ENCODE data around the gene MSANTD2.
A peak's percentile ranks its signal among the peaks of the same experiment; 100 is the strongest.

The MSANTD2 gene

GRCh38 chr11:124800226-124800929, at the start of gene MSANTD2:
Gene MSANTD2 (minus strand): TSS chr11:124800406. CDS start chr11:124800380, 26 bp downstream.
- H3K27ac Mint-ChIP-seq, result peak within 1 kb of the TSS; percentile 96
- peaks cover 4 to 6% of the 10 kb centered on the region in 2 donors for H3K36me3 Mint-ChIP-seq
- H3K9me3 Mint-ChIP-seq, result no peaks in the 10 kb centered on the region
- peak; percentile 94 to 96 for ATAC-seq (replicated peaks)
- H3K4me3 Mint-ChIP-seq, result peak within 1 kb of the TSS; percentile 89 to 94
- peaks cover 0 to 8% of the 10 kb centered on the region in 2 donors for H3K27me3 Mint-ChIP-seq
- H3K4me1 Mint-ChIP-seq, result peaks cover 9 to 17% of the 10 kb centered on the region in 2 donors
- peak; percentile 81 for DNase-seq

DNA sequence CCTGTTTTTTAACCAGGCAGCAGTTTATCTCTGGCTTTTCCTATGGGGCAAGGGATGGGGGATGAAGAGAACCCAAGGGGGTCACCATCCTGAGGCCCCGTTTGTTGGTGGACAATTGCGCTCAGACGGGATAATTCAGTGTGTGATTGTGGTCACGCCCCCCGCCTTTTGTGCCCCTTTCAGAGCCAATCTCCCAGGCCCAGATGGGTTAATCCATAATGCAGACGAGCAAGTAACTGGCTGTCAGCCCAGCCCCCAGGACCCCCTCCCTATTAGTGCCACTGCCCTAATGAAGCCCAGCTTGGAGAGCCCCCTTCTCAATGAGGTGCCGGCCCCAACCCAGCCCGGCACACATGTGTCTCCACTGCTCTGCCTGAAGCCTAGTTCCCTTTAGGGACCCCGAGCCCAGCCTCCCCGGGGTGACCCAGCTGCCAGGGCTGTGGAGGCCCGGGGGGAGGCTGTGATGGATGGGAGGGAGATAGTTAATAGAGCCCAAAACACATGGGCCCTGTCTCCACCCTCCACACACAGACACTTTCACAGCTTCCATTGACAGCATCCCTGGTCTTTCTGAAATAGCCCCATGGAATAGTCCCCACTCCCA, 46.0 kb upstream of the MSANTD2 start:
- no peak overlapping the region for H3K4me3 Mint-ChIP-seq
- H3K36me3 Mint-ChIP-seq, result no peaks in the 10 kb centered on the region
- peaks cover 3 to 7% of the 10 kb centered on the region in 2 donors for H3K4me1 Mint-ChIP-seq
- no peak overlapping the region for H3K27ac Mint-ChIP-seq
- H3K9me3 Mint-ChIP-seq, result no peaks in the 10 kb centered on the region
- DNase-seq (no peak), ATAC-seq (replicated peaks) (no peak)
- H3K27me3 Mint-ChIP-seq, result peaks cover 85 to 93% of the 10 kb centered on the region in 2 donors

DNA sequence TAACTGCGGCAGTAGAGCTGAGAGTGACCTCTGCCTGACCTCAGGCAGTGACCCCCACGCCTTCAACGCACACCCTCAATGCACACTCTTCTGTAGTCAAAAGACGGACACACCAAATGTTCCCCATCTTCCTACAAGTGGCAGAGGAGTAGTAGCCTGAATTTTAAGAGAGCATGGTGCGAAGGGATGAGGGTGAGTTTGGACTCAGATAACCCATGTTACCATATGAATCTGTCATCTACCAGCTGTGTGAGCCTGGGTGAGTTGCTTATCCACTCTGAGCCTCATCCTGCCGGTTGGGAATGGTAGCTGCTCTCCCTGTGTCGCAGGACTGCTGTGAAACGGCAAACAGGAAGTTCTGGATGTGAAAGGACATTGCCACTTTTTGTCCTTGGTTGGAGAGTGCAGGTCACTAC, 44.5 kb upstream of the MSANTD2 start:
- Mint-ChIP-seq H3K27me3 (peaks cover 88 to 95% of the 10 kb centered on the region in 2 donors), H3K36me3 (no peaks in the 10 kb centered on the region)
- no peak for ATAC-seq (replicated peaks)

DNA sequence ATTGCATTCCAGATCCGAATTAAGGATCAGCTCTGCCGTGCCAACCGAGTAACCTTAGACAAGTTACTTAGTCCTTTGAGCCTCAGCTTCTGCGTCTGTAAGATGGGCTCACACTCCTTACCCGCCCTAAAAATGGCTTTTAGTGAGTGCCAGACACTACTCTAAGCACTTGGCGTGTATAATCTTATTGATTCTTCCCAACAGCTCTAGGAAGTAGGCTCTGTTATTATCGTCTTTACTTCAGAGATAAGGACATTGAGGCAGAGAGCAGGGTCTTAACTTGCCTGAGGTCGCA, 43.4 kb upstream of the MSANTD2 start:
- peaks cover 87 to 99% of the 10 kb centered on the region in 2 donors for H3K27me3 Mint-ChIP-seq
- peaks cover 0 to 2% of the 10 kb centered on the region in 2 donors for H3K9me3 Mint-ChIP-seq
- DNase-seq (no peak), ATAC-seq (replicated peaks) (no peak)
- H3K4me1 Mint-ChIP-seq, result peaks cover 8 to 21% of the 10 kb centered on the region in 2 donors
- peak overlapping the region; percentile 76 for H3K27ac Mint-ChIP-seq
- H3K36me3 Mint-ChIP-seq, result no peaks in the 10 kb centered on the region
- H3K4me3 Mint-ChIP-seq, result no peak overlapping the region

More for the DNA sequence above, 44.5 kb upstream of the MSANTD2 start:
- Mint-ChIP-seq H3K4me1 (peaks cover 8 to 15% of the 10 kb centered on the region in 2 donors), H3K4me3 (no peak overlapping the region), H3K27ac (no peak overlapping the region), H3K9me3 (peaks cover 0 to 2% of the 10 kb centered on the region in 2 donors)
- no peak for DNase-seq

GRCh38 chr11:124842305-124842704, 42.1 kb upstream of the MSANTD2 start:
- H3K9me3 Mint-ChIP-seq, result peaks cover 0 to 2% of the 10 kb centered on the region in 2 donors
- H3K27ac Mint-ChIP-seq, result no peak overlapping the region
- DNase-seq (no peak), ATAC-seq (replicated peaks) (no peak)
- no peak overlapping the region for H3K4me3 Mint-ChIP-seq
- peaks cover 8 to 25% of the 10 kb centered on the region in 2 donors for H3K4me1 Mint-ChIP-seq
- no peaks in the 10 kb centered on the region for H3K36me3 Mint-ChIP-seq
- peaks cover 82 to 99% of the 10 kb centered on the region in 2 donors for H3K27me3 Mint-ChIP-seq

- Mint-ChIP-seq H3K36me3 (no peaks in the 10 kb centered on the region), H3K9me3 (peaks cover 0 to 2% of the 10 kb centered on the region in 2 donors), H3K4me3 (no peak overlapping the region), H3K27me3 (peaks cover 82 to 94% of the 10 kb centered on the region in 2 donors), H3K4me1 (peaks cover 8 to 30% of the 10 kb centered on the region in 2 donors), H3K27ac (no peak overlapping the region)
- ATAC-seq (replicated peaks) (no peak), DNase-seq (no peak)
Measured at GRCh38 chr11:124841840-124842239, 41.6 kb upstream of the MSANTD2 start.

DNA sequence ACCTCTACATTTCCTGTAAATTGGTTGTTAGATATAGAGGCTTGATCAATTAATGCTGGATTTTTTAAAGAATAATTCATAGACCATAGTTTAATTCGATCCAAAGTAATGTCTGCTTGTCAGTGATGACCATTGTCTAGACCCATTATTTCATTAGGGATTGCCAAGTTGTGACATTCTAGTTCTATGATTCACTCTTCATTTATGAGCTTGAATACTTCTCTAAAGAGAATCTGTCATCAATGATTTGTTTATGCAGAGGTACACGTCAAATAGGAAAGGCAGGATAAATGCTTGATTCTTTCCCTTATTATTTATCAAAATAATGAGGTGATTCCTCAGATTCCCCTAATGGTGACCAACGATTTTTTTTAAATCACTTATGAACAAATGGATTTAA, 41.0 kb upstream of the MSANTD2 start:
- peaks cover 11 to 35% of the 10 kb centered on the region in 2 donors for H3K4me1 Mint-ChIP-seq
- H3K36me3 Mint-ChIP-seq, result no peaks in the 10 kb centered on the region
- ATAC-seq (replicated peaks) (no peak), DNase-seq (no peak)
- no peak overlapping the region for H3K4me3 Mint-ChIP-seq
- H3K9me3 Mint-ChIP-seq, result peaks cover 0 to 2% of the 10 kb centered on the region in 2 donors
- no peak overlapping the region for H3K27ac Mint-ChIP-seq
- peaks cover 79 to 88% of the 10 kb centered on the region in 2 donors for H3K27me3 Mint-ChIP-seq

DNA sequence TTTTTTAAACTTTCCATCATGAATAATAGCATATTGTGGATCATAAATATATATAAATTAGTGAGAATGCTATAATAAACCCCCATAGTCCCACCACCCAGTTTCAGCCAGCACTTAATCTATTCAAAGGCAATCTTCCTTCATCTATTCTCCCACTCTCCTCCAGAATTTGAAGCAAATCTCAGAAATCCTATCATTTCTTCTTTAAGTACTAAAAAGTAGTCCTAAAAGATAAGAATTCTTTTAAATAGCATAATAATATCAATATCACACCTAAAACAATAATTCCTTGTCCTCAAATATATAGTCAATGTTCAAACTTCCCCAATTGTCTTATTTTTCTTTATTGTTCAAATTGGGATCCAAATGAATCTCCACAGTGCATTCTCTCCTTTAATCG, 40.5 kb upstream of the MSANTD2 start:
- no peak for DNase-seq
- no peak for ATAC-seq (replicated peaks)
- H3K4me1 Mint-ChIP-seq, result peaks cover 11 to 38% of the 10 kb centered on the region in 2 donors
- peaks cover 77 to 82% of the 10 kb centered on the region in 2 donors for H3K27me3 Mint-ChIP-seq
- peaks cover 0 to 2% of the 10 kb centered on the region in 2 donors for H3K9me3 Mint-ChIP-seq
- H3K36me3 Mint-ChIP-seq, result no peaks in the 10 kb centered on the region
- H3K27ac Mint-ChIP-seq, result no peak overlapping the region
- H3K4me3 Mint-ChIP-seq, result no peak overlapping the region

GRCh38 chr11:124839972-124840621, 39.9 kb upstream of the MSANTD2 start:
- Mint-ChIP-seq H3K4me1 (peaks cover 11 to 38% of the 10 kb centered on the region in 2 donors), H3K4me3 (peak overlapping the region; percentile 53 to 67), H3K27ac (peak overlapping the region; percentile 59), H3K9me3 (peaks cover 0 to 2% of the 10 kb centered on the region in 2 donors), H3K27me3 (peaks cover 71 to 77% of the 10 kb centered on the region in 2 donors), H3K36me3 (no peaks in the 10 kb centered on the region)
- no peak for ATAC-seq (replicated peaks)
- no peak for DNase-seq

DNA sequence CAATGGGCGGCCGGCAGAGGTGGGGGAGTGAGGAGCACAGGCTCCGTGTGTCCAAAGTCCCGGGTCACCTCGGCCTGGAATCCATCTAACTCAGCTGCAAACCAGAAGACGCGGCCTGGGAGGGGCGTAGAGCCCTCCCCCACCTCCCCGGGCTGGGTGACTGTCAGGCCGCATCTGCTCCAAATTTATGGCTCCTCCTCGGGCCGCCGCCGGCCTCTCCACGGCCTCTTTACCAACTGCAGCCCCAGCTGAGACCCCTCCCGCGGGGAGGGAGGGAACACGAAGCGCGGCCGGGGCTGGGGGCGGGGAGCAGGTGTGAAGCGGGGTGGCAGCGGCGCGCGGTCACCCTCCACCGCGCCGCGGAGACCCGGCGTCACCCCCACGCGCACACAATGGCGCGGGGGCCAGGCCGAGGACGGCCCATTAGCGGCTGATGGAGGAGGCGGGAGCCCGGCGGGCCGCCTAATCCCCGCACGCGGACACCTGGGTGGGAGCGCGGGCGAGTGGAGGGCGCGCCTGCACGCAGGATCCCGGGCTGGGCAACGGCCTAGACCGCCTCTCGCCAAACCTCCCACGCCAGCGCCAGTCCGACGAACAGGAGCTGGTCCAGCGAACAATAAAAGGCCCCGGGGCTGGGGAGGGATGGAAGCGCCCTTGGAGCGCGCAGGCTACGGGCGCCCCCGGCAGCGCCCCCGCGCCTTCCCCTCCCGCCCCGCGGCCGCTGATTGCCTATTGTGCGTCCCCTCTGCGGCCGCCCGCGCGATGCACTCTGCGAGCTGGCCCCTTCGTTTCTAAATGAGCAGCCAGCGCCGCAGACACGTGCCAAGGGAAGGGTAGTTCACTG, 39.1 kb upstream of the MSANTD2 start:
- Mint-ChIP-seq H3K27ac (peak overlapping the region; percentile 31), H3K27me3 (peaks cover 63 to 69% of the 10 kb centered on the region in 2 donors), H3K4me1 (peaks cover 11 to 38% of the 10 kb centered on the region in 2 donors), H3K4me3 (peak overlapping the region; percentile 67 to 69), H3K36me3 (no peaks in the 10 kb centered on the region), H3K9me3 (peaks cover 0 to 2% of the 10 kb centered on the region in 2 donors)
- no peak for DNase-seq
- ATAC-seq (replicated peaks), result peak in 1 of 2 donors; percentile 13

GRCh38 chr11:124838805-124839127, 38.6 kb upstream of the MSANTD2 start:
- H3K27me3 Mint-ChIP-seq, result peaks cover 59 to 63% of the 10 kb centered on the region in 2 donors

DNA sequence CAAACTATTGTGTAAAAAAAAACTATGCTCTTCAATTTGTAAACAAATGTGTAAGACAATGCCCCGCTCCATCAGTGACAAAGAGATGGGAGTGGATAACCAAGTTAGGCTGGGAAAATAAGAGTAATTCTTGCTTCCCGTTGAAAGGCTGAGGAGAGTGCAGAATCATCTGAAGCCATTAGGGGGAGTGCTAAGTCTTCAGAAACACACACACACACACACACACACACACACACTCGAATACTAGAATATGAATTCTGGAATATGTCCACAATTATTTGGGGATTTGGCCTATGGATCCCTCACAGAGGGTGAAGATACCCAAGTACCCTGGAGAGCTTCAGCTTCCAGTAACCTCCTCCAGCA, 37.3 kb upstream of the MSANTD2 start:
- Mint-ChIP-seq H3K4me3 (no peak overlapping the region), H3K9me3 (peaks cover 0 to 2% of the 10 kb centered on the region in 2 donors), H3K36me3 (no peaks in the 10 kb centered on the region), H3K27ac (no peak overlapping the region), H3K4me1 (peaks cover 8 to 31% of the 10 kb centered on the region in 2 donors), H3K27me3 (peaks cover 57 to 58% of the 10 kb centered on the region in 2 donors)
- ATAC-seq (replicated peaks) (peak; percentile 35 to 48), DNase-seq (no peak)

More at GRCh38 chr11:124838805-124839127, 38.6 kb upstream of the MSANTD2 start:
- Mint-ChIP-seq H3K9me3 (peaks cover 0 to 2% of the 10 kb centered on the region in 2 donors), H3K4me1 (peaks cover 11 to 38% of the 10 kb centered on the region in 2 donors), H3K36me3 (no peaks in the 10 kb centered on the region), H3K4me3 (peak overlapping the region; percentile 59 to 69), H3K27ac (peak overlapping the region; percentile 31)
- no peak for ATAC-seq (replicated peaks)
- no peak for DNase-seq

DNA sequence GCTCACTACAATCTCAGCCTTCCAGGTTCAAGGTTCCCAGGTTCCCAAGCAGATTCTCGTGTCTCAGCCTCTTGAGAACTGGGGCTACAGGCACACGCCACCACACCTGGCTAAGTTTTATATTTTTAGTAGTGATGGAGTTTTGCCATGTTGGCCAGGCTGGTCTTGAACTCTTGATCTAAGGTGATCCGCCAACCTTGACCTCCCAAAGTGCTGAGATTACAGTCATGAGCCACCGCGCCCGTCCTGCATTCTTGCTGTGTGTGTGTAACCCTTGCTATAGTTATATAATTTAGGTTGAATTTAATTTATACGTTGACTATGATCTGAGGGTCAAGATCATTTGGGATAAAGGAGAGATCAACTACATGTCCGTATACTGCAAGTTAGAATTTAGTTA, 35.7 kb upstream of the MSANTD2 start:
- H3K27ac Mint-ChIP-seq, result peak overlapping the region; percentile 68
- peaks cover 50 to 53% of the 10 kb centered on the region in 2 donors for H3K27me3 Mint-ChIP-seq
- no peak for ATAC-seq (replicated peaks)

More for the DNA sequence above, 35.7 kb upstream of the MSANTD2 start:
- Mint-ChIP-seq H3K9me3 (peaks cover 0 to 1% of the 10 kb centered on the region in 2 donors), H3K4me3 (peak overlapping the region; percentile 71 to 87), H3K4me1 (peaks cover 8 to 31% of the 10 kb centered on the region in 2 donors), H3K36me3 (no peaks in the 10 kb centered on the region)
- DNase-seq, result no peak

Measured in stimulated activated naive B cell treated with anti-CD40 and anti-IgM and Interleukin-4, amounts not matched to agents 10 μg/mL and 1 μg/mL and 100 μg/mL, for 72 hours (primary cell).